Sigmoid colon (tissue), 4 donors: ENCODE measurements around the gene BCAS3.

Source experiments
- CTCF ChIP-seq, 4 experiments: fragments of 450-650 bp in 3 of 4; fragments of 200-600 bp in 1 of 4; IDR thresholded peaks; one replicate each; pipeline ENCODE4 v1.5.1; 2016 to 2019; ENCODE audit warnings: antibody characterized with exemption in 4 of 4, mild to moderate bottlenecking in 3 of 4, moderate library complexity in 2 of 4
- POLR2A ChIP-seq, 2 donors: fragments of 450-650 bp; IDR thresholded peaks; one replicate each; pipeline ENCODE4 v1.6.1; 2016; ENCODE audit warnings: antibody characterized with exemption in 2 of 2, mild to moderate bottlenecking in 2 of 2, moderate library complexity in 2 of 2
- POLR2AphosphoS5 ChIP-seq, 4 donors: sonication (generic); formaldehyde crosslinking; IDR thresholded peaks; one replicate each; pipeline ENCODE4 v1.6.1; 2017; ENCODE audit warnings: antibody characterized with exemption in 4 of 4

- TF ChIP-seq CTCF (IDR thresholded peaks at IDR 0.05): no peak
- no peak for TF ChIP-seq POLR2A (IDR thresholded peaks at IDR 0.05)
- TF ChIP-seq POLR2AphosphoS5 (IDR thresholded peaks at IDR 0.05): no peak
Measured at GRCh38 chr17:61106354-61106753, 428.7 kb downstream of the BCAS3 start.
